GM21786 (cell line): Measurements from ENCODE around the gene COL16A1.

ENCODE experiments used
- ATAC-seq: cut with Tn5 transposase; IDR thresholded peaks from one replicate; pipeline ENCODE4 v1.9.1; 2021; ENCODE audit not compliant: unreplicated experiment

COL16A1 gene

GRCh38 chr1:31703431-31704270 is at the start of gene COL16A1:
TSS of gene COL16A1 (minus strand) at chr1:31704017. CDS start at chr1:31702193, 1,824 bp downstream.
- no peak for ATAC-seq

GRCh38 chr1:31752952-31753475 is 49.2 kb upstream of the COL16A1 start:
- ATAC-seq, result no peak

GRCh38 chr1:31752258-31752657 is 48.4 kb upstream of the COL16A1 start:
- ATAC-seq, result no peak

DNA sequence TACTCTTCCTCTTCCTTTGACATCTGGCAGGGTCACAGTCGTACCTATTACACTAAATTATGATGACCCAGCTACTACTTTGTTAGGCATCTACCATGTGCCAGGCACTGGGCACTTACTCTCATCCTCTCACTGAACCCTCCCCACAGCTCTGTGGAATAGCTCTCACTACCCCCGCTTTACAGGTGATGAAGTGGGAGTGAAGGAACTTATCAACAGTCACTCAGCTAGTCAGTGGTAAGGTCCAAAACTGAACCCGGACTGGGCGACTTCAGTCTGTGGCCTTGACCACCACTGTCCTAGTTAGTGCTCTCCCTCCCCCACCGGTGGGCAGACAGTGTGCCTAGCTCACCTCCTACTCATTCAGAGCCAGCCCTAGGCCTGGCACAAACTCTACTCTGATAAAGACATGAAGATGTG is 48.0 kb upstream of the COL16A1 start:
- ATAC-seq, result no peak

DNA sequence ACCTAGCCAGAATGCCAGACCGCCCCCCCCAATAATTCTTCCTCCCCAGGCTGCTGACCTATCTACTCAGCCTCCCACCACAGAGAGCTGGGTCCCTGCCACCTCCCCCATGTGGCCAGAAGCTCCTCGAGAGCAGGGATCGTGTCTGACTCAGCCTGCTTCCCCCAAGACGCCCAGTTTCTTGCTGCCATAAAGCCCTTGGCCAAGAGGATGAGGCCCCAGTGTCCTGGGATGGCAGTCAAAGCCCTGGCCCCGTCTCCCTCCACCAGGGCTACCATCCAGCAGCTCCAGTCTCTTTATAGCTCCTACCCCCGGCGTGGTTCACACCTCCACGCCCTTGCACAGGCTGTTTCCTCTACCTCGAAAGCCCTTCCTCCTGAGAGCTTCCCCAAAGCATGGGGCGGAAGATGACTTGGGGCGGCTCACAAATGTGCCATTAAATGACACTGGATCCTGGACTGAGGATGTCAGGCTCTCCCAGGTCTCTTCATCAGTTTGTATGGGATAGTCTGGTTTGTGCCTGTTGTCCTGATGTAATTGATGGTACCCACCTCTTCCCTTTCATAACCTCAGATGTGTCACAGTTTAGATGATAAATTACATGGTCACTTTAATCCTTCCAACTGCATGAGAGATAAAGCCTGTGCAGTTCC is 47.2 kb upstream of the COL16A1 start:
- no peak for ATAC-seq

DNA sequence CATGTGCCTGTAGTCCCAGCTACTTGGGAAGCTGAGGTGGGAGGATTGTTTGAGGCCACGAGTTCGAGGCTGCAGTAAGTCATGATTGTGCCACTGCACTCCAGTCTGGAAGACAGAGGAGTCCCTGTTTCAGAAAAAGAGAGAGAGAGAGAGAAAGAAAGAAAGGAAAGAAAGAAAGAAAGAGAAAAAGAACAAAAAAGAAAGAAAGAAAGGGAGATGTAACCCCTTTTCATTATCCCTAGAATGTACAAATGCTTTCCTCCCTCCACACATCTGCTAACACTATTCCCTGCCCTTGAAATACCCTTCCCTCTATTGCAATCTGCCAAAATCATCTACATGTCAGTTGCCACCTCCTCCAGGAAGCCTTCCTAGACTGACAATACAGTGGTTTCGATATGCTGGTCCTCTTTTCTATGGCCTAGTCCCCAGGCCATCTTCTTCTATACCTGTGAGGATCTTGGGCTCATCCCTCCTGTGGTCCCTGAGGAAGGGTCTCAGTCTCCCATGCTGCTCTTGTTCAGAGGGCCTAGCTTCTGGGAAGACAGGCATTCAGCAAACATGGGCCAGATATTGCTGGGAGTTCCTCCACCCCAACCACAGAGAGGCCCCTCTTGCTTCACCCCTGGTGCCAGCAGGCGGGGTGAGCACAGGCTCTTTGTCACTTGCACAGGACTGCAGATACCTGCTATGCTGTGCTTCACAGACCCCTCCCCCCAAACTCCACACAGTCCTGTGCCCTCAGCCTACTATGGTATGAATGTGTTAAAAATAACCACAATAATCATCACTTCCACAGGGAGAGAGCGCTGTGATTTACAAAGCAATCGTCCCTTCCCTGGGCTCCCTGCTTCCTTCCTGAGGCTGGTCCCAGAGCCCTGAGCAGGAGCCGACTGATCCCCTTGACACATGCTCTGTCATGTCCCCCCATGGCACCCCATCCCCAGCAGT is 46.2 kb upstream of the COL16A1 start:
- no peak for ATAC-seq

- ATAC-seq, result no peak
Observed at GRCh38 chr1:31748365-31748764, 44.5 kb upstream of the COL16A1 start.

DNA sequence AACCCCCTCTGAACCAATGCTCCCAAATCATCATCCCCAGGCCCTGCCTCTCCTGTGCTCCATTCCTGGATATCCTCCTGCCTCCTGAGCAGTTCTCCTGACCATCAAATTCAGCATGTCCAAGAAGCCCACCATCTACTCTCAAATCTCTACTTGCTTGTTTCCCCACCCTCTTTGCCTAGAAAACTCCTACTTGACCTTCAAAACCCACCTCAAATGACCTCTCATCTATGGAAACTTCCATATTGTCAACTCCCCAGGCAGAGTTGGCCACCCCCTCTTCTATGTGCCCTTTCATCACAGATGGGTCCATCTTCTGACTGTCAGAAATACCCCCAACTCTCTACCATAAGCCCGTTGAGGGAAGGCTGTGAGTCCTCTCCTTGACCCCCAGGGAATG is 43.5 kb upstream of the COL16A1 start:
- no peak for ATAC-seq

DNA sequence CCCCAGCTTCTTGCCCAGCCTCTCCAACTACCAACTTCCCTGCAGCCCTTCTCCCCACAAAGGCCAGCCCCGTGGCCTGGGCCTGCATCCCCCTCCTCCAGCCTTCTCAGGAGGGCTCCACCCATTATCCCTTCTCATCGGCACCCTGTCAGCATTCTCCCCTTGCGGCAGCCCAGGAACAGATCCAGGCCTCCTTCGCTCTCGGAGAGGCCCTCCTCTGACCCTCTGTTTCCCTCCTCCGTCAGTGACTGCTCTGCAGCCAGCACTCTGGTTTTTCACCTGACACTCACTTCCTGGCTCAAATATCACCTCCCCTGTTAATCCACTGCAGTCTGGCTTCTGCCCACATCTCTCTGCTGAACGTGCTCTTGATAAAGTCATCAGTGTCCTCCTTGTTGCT is 42.9 kb upstream of the COL16A1 start:
- ATAC-seq, result no peak

DNA sequence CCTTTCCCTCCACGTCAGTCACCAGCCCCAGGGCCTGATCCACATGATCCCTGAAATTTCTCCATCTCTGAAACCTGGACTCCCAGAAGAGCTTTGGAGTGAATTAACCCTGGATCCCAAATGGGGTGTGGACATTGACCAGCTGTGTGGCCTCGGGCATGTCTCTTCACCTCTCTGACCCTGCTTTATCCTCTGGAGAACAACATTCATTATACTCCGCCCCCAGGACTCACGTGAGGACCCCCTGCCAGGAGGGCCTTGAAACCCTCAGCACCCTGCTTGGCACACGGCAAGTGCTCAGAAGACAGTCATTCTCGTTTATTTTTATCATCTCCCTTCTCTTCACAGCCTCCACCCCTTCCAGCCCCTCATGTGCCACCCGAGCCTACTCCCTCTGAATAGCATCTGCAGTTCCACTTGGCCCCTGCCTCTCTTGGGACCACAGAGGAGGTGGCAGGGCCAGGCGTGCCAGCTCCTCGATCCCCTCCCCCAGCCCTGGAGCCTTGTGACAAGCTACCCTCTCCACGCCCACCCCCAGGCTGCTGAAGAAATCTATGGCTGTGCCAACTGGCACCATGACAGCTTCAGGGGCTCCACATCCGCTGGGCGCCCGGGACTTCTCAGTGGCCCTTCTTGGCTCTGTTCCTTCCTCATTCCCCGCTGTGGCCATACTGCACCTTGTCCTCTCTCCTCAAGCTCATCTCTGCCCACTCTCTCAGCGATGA is 42.3 kb upstream of the COL16A1 start:
- no peak for ATAC-seq

DNA sequence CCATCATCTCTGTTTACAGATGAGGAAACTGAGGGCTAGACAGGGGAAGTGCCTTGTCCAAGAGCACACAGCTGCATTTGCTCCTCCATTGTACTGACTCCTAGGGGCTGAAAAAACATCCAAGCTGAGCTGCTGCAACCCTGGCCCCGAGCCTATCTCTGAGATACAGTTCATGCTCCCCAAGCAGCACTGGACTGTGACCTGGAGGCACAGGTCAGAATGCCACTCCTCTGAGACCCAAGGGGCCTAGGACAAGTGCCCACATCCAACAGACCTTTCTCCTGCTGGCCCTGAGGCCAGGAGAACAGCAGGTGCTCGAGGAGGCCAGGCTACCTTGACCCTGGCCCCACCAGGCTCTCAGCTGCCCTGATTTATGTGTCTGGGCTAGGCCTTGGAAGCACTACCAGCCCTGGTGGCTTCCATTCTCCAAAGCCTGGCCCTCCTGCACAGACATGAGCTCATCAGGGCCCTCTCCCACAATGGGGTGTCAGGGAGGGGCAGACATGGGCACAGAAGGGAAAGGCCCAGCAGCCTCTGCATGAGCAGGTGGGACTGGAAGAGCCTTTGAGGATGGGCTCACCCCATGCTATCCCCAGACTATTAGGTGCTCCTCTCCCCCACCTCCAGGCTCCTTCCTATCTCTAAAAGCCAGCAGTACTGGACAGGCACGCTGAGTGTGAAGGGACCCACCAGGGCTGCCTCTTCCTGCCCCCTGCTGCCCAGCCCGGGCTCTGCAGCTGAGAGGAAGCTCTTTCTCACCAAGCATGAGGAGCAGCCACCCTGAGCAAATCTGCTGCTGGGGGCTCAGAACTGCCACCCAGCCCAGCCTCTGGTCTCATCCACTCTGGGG is 41.5 kb upstream of the COL16A1 start:
- ATAC-seq, result no peak

DNA sequence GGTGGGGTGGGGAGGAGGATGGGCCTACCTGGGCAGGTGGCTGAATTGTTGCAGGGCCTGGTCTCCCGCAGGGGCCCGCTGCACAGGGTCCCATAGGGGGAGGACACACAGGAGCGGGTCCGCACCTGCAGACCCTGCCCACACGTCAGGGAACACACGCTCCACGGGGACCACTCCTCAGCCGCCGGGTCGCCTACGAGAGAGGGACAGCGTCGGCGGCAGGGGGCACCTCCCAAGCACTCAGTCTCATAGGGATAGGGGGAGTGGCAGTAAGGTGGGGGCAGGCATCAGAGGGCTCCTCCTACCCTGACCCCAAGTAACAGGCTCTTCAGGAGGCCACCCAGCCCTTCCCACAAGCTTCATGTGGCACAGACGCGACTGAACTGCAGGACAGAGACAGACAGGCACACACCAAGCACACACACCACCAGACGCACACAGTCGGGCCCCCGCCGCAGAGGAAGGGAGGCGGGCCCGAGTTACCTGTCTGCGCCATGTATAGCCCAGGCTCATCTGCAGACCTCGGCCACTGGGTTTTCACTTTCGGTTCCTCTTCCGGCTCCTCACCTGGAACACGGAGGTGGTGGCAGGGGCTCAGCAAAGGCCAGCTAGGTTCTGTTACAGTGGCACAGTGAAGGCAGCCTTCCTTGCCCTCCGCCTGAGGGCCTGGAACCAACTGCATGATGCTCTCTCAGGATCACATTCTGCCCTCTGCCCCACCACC is 40.5 kb upstream of the COL16A1 start:
- ATAC-seq, result no peak

- ATAC-seq, result no peak
Observed at GRCh38 chr1:31742462-31743212, 38.8 kb upstream of the COL16A1 start.

DNA sequence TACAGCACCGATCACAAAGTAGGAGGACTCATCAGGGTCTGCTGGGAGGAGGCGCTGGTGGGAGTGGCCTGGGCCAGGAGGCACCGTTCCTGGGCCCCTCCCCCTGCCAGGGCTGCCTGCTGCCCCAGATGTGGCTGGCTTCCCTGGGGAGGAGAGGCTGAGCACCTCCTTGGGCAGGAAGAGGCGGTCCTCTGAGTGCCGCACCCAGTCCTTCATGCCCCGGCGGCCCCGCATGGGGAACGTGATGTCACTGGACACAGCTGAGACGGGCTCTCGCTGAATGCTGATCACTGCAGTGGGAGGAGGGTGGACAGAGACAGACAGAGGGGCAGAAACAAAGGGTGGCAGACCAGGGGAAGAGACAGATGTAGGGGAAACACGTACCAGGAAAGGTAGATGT is 35.5 kb upstream of the COL16A1 start:
- ATAC-seq, result no peak

DNA sequence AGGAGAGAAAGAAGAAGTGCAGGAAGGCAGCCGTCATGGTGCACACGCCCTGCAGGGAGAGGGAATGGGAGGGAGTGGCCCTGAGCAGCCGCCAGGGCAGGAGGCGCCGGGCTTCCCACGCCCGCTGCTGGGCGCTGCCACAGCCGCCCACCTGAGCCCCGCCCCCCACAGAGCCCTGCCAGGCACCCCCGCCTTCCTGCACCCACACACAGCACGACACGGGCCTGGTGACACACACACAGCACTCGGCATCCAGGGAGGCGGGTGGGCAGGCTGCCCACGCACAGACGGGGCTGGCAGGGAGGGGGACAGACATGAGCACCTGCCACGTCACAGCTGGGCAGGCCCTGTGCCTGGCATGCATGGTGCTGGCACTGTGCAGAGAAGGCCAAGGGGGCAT is 32.9 kb upstream of the COL16A1 start:
- ATAC-seq, result no peak

GRCh38 chr1:31735571-31735970 is 31.8 kb upstream of the COL16A1 start:
- ATAC-seq, result no peak

DNA sequence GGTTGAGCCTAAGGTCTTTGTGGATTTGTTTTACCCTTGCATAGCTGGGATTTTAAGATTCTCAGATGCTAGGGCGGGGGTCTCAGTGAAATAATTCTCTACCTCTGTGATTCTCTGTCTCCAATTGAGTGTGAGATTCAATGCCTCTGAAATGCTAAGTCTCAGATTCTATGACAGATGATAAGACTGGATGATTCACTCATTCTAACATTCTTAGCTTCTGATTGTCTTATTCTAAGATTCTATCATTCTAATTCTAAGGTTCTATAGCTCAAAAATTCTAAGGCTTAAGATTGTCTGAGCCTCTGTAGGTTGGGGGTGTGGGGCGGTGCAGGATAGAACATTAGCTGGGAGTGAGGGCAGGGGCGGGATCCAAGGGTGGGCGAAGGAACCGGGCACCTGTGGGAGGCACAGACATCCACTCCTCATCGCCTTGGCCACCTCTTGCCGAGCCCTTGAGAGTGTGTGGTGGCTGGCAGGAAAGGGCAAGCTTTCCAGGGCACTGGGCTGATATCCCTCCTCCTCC is 30.8 kb upstream of the COL16A1 start:
- ATAC-seq, result no peak
